ENCODE data around the gene URAD.

The URAD gene

DNA sequence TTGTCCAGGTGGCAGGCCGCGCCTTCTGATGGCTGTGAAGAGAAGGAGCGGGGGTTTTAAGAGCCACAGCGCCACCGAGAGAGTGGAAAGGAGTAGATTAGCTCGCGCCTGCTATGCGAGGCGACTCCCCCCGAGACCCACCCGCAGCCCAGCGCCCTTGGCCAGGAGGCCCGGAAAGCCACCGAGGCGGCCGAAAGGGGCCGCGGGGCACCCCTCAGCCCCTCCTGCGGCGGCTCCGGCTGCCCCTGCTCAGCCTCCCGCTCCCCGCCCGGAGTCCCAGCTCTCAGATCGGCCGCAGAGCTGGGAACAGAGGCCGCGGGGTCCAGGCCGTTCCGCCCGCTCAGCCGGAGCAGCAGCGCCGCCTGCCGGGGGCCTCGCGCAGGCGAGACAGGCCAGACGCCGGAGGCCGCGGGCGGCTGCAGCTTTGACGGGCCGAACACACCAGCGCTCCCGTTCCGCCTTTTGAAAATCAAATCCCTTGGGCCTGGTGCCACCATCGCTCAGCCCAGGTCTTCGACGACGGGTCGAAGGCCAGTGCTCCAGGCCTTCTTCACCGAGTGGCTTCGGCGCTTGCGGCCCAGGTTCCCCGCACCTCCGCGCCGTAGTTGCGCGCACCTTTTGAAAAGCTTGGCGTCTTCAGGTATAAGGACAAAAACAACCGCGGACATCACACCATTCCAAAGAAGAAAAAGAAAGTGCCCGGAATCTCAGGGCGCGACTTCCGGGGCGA lies 34.7 kb downstream of the URAD start:
- DNase-seq: peak; percentile 61

- DNase-seq: no peak
These were observed 35.4 kb downstream of the URAD start for GRCh38 chr13:27952876-27953675.

DNA sequence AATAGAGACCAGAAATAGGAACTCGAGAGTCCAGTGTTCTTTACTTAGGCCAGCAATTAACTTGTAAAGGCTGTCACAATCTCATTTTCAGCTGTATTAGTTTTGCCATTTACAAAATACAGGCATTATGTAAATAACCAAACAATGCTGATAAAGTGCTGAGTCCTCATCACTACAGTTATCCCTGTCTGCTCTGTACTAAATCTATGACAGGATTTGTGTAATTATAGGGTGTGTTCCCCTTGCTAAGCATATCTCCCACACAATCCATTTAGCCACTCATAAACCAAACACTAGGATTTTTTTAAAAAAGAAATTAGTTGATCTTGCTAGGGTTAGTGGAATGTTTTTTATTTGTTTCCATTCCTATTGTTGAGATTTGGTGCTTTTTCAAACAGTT lies 45.5 kb downstream of the URAD start:
- peak; percentile 84 for DNase-seq

DNA sequence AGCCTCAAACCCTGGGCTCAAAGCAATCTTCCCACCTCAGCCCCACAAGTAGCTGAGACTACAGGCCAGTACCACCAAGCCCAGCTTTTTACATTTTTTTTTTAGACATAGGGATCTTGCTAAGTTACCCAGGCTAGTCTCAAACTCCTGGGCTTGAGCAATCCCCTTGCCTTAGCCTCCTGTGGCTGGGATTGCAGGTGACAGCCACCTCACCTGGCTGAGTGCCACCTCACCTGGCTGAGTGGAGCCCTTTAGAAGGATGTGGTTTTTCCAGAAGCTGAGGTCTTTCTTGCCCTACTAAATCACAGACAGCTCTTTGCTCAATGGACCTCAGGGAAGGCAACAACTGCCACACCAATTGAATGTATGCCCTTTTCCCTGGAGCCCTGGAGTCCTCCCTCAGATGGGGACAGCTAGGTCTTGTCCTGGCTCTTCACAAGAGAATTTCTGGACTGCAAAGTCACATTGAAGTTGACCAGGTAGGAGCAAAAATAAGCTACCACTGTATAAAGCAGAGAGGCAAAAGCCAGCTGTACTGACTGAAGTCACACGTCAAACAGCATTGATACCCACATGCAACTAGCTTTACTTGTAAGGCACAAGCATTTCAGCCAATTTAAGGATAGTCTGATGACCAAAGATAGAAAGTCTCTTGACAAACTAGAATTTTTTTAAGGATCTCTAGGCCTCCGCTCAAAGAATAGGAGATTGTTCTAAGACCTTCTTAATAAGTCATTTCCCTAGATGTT lies 54.7 kb downstream of the URAD start:
- DNase-seq: no peak

GRCh38 chr13:27933118-27933517 lies 55.4 kb downstream of the URAD start:
- DNase-seq: no peak

DNA sequence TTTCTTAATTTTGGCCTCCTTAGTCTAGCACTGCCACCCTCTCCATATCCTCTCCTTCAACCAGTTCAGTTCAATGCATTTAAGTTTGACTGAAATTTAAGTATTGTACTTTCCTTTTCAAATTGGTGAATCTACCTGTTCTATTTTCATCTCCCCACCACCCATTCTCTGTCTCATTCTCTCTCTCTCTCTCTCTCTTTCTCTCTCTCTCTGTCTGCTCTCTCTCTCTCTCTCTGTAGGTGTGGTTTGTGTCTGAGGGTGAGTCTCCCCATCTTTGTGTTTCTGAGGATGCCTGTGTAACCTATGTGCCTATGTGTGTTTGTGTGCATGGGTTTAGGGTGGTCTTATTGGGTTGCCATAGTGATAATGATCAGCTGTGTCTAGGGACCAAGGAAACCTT lies 58.6 kb downstream of the URAD start:
- no peak for DNase-seq

DNA sequence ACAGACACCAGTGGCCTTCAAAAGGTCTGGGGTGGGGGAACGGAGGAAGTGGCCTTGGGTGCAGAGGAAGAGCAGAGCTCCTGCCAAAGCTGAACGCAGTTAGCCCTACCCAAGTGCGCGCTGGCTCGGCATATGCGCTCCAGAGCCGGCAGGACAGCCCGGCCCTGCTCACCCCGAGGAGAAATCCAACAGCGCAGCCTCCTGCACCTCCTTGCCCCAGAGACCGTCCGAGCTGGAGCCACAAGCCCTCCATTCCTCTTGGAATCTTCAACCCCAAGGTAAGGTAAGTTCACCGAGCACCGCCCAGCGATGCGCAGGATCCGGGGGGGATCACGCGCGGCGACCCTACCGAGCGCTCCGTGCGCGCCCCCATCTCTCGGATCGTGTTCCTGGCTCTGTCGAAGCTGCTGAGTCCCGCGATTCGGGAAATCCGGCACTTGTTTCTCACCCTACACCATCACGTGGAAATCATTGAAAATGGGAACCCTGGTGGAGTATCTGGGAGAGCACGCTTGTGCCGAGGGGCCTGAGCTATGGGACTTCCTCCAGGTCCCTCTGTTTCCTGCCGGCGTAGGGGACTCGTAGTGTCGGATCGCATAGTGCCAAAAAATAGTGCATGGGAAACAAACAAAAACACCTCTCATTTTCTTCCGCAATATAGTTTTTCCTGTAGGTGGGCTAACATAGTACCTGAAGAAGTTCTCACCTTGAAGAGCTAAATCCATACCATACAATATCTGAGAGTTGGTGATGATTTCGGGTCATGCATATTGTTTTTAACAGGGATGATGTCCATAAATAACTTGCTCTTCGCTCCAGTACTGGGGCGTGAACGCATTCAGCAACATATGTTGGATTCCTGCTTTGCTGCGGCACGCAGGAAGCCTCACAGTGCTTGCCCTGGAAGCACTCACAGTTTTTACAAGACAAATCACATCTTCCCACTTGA lies 59.4 kb downstream of the URAD start:
- DNase-seq: no peak

DNA sequence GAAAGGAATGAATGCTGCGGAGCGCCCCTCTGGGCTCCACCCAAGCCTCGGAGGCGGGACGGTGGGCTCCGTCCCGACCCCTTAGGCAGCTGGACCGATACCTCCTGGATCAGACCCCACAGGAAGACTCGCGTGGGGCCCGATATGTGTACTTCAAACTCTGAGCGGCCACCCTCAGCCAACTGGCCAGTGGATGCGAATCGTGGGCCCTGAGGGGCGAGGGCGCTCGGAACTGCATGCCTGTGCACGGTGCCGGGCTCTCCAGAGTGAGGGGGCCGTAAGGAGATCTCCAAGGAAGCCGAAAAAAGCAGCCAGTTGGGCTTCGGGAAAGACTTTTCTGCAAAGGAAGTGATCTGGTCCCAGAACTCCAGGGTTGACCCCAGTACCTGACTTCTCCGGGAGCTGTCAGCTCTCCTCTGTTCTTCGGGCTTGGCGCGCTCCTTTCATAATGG lies 60.1 kb downstream of the URAD start:
- DNase-seq: no peak

Data from DMS153 (cell line).